Peyer's patch (tissue), 4 donors: ENCODE results near the gene FCN1. TPM values are rescaled to one million over a fixed set of nuclear protein-coding genes. Genes with fewer than 3 reads are reported as not detected.
A peak's percentile ranks its signal among the peaks of the same experiment; 100 is the strongest.

Source experiments
- DNase-seq, 3 donors: peaks; one replicate each; pipeline ENCODE4 v3.0.0-alpha.2; 2017 to 2019
- H3K27ac ChIP-seq, 4 donors: fragments of 200-600 bp; sonication (generic); one replicate each; pipeline ENCODE4 v1.5.1; 2016 to 2019
- H3K27me3 ChIP-seq, 2 donors: fragments of 200-600 bp; sonication (generic); one replicate each; pipeline ENCODE4 v1.5.1; 2019
- H3K36me3 ChIP-seq, 3 donors: fragments of 200-600 bp; sonication (generic); one replicate each; pipeline ENCODE4 v1.5.1; 2016 to 2019
- H3K4me1 ChIP-seq, 4 donors: fragments of 200-600 bp; sonication (generic); one replicate each; pipeline ENCODE4 v1.5.1; 2016 to 2019
- H3K4me3 ChIP-seq, 4 donors: fragments of 200-600 bp; sonication (generic); 1 replicate in 3 of 4; 2 replicates in 1 of 4; pipeline ENCODE4 v1.5.1; 2016 to 2019; ENCODE audit warnings: mild to moderate bottlenecking in 1 of 4
- H3K9me3 ChIP-seq, 4 donors: fragments of 200-600 bp; sonication (generic); one replicate each; pipeline ENCODE4 v1.5.1; 2016 to 2019; ENCODE audit warnings: mild to moderate bottlenecking in 1 of 4
- POLR2A ChIP-seq, 2 donors: fragments of 450-650 bp; IDR thresholded peaks; one replicate each; pipeline ENCODE4 v1.5.1; 2017; ENCODE audit warnings: antibody characterized with exemption in 2 of 2, mild to moderate bottlenecking in 2 of 2, moderate library complexity in 2 of 2
- total RNA-seq, 4 donors: library from RNA; depleted of rRNA; stranded (reverse); fragments of >200 nt; gene quantifications; one replicate each; pipeline ENCODE4 v1.1.0, GENCODE V29; 2016
- TF ChIP-seq, protein P1 (sequence below), 6 experiments: fragments of 450-650 bp in 4 of 6; fragments of 200-600 bp in 2 of 6; sonication (generic) in 1 of 6; IDR thresholded peaks; one replicate each; pipeline ENCODE4 v1.5.1; 2017 to 2019; ENCODE audit warnings: antibody characterized with exemption in 6 of 6, mild to moderate bottlenecking in 3 of 6, moderate library complexity in 1 of 6

The FCN1 gene
- total RNA-seq, 4 donors from 2014 or later = 2.5 TPM; not detected in 3

DNA sequence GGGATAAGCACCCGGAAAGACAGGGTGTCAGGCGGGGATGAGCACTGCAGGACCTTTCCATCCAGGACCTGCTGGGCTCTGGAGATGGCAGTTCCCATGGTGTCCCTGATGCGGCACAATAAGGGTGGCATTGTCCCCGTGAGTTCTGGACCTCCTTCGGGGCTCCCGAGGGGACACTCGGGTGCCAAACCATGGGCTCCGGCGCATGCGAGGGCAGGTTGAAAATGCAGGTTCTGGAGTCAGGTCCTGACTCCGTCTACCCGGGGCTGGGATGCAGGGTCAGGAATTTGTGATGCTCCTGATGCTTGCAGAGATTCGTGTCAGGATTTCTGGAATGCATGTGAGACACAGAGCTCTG, 36.4 kb downstream of the FCN1 start:
- Histone ChIP-seq H3K9me3 (no peaks in the 10 kb centered on the region), H3K4me1 (no peaks in the 10 kb centered on the region), H3K4me3 (no peak overlapping the region), H3K36me3 (no peaks in the 10 kb centered on the region), H3K27me3 (no peaks in the 10 kb centered on the region), H3K27ac (no peak overlapping the region)
- TF ChIP-seq, protein P1, sequence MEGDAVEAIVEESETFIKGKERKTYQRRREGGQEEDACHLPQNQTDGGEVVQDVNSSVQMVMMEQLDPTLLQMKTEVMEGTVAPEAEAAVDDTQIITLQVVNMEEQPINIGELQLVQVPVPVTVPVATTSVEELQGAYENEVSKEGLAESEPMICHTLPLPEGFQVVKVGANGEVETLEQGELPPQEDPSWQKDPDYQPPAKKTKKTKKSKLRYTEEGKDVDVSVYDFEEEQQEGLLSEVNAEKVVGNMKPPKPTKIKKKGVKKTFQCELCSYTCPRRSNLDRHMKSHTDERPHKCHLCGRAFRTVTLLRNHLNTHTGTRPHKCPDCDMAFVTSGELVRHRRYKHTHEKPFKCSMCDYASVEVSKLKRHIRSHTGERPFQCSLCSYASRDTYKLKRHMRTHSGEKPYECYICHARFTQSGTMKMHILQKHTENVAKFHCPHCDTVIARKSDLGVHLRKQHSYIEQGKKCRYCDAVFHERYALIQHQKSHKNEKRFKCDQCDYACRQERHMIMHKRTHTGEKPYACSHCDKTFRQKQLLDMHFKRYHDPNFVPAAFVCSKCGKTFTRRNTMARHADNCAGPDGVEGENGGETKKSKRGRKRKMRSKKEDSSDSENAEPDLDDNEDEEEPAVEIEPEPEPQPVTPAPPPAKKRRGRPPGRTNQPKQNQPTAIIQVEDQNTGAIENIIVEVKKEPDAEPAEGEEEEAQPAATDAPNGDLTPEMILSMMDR (IDR thresholded peaks at IDR 0.05) = no peak
- no peak for TF ChIP-seq POLR2A (IDR thresholded peaks at IDR 0.05)
- no peak for DNase-seq

DNA sequence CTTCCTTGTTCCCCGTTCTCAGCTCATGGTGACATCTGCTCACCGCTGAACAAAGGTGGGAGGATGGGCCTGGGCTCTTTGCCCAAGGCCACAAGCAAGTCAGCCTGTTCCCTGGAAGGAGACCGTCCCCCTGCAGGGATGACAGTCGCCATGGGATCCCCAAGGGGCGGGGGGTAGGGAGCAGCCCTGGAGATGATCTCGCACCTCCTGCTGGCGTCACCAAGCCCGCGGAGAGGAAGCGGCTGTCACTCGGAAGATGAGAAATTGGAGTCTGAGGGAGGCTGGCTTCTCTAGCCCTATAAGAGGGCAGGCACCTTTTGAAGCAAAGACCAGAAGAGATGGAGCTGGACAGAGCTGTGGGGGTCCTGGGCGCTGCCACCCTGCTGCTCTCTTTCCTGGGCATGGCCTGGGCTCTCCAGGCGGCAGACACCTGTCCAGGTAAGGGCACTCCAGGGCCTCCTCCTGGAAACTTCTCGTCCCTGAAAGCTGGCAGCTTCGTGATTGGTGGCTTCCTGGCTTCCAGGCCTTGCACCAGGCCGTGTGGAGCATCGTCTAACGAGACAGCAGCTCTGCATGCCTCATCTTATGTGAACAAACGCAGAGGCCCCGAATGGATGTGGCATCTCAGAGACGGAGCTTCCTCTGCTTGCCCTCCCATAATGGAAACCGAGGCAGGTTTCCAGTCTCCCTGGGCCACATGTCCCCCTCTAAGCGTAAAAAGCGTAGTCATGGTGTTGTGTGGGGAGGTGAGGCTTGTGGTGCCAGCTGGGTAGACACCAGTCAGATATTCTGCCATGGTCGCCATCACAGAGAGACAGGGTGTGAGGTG, 37.0 kb downstream of the FCN1 start, which contains the start of gene FCN2:
TSS of gene FCN2 (plus strand) at position 327 of the 829 bp plus-strand sequence. CDS start at position 339, 12 bp downstream.
- DNase-seq = no peak
- TF ChIP-seq, protein P1 (IDR thresholded peaks at IDR 0.05) = no peak
- no peak for TF ChIP-seq POLR2A (IDR thresholded peaks at IDR 0.05)

DNA sequence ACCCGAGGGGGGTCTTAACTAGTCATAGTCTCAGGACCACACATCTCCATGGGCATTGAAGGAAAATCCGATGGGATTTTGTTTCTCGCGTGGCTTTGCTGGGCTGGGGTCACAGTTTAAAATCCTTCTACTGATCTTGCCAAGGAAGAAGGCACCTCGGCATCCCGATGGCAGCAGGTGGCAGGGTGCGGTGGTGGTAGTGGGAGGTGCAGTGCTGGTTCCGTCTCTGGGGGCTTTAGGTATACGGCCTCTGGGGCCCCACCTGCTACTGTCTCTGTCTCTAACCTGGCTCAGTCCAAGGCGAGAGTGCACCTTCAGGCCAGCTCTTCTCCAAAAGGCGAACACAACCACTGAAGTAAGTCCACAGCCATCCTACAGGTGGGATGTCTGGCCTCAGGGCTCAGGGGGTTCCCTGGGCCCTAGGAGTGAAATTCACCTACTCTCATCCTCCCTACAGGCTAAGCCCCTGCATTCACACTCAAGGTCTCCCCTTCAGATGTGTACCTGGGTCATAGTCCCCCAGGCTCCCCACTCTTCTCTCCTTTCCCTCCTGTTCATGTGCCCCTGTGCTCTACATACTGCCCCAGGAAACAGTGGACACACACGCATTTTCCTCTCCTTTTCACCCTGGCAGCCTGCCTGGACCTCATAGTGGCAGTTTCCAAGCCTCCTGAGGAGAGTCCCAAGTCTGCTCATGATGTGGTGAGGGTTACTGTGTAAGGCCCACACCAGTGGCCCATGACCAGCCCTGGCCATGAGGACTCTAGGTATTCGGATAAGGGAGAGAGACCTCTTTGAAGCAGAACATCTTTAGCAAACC, 37.8 kb downstream of the FCN1 start:
- H3K9me3 ChIP-seq = no peaks in the 10 kb centered on the region
- H3K36me3 ChIP-seq = no peaks in the 10 kb centered on the region
- H3K27ac ChIP-seq = no peak overlapping the region
- H3K4me1 ChIP-seq = no peaks in the 10 kb centered on the region
- H3K4me3 ChIP-seq = no peak overlapping the region
- peak in 1 of 3 donors; percentile 6 for DNase-seq
- no peaks in the 10 kb centered on the region for H3K27me3 ChIP-seq
- TF ChIP-seq POLR2A (IDR thresholded peaks at IDR 0.05) = no peak
- TF ChIP-seq, protein P1 (IDR thresholded peaks at IDR 0.05) = no peak

More for the DNA sequence above, 37.0 kb downstream of the FCN1 start, which contains the start of gene FCN2:
- H3K36me3 ChIP-seq = no peaks in the 10 kb centered on the region
- H3K27me3 ChIP-seq = no peaks in the 10 kb centered on the region
- no peaks in the 10 kb centered on the region for H3K9me3 ChIP-seq
- no peaks in the 10 kb centered on the region for H3K4me1 ChIP-seq
- no peak within 1 kb of the TSS for H3K4me3 ChIP-seq
- no peak within 1 kb of the TSS for H3K27ac ChIP-seq

DNA sequence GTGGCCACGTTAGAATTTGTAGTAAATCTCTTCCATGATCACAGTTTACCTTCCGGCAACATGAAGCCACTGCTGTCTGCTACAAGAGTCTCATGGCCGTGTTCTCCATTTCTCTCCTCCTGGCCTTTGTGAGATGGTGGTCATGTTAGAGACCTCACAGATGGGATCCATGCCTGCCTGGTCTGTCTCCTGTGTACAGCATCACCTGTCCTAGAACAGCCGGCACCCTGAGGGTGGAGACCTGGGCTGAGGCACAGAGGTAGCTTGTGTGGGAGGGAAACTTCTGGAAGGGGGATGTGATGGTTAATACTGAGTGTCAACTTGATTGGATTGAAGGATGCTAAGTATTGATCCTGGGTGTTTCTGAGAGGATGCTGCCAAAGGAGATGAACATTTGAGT, 40.2 kb downstream of the FCN1 start:
- DNase-seq = peak in 1 of 3 donors; percentile 9
- Histone ChIP-seq H3K9me3 (no peaks in the 10 kb centered on the region), H3K36me3 (no peaks in the 10 kb centered on the region), H3K4me3 (no peak overlapping the region), H3K4me1 (no peaks in the 10 kb centered on the region), H3K27ac (no peak overlapping the region), H3K27me3 (no peaks in the 10 kb centered on the region)
- TF ChIP-seq POLR2A (IDR thresholded peaks at IDR 0.05) = no peak

DNA sequence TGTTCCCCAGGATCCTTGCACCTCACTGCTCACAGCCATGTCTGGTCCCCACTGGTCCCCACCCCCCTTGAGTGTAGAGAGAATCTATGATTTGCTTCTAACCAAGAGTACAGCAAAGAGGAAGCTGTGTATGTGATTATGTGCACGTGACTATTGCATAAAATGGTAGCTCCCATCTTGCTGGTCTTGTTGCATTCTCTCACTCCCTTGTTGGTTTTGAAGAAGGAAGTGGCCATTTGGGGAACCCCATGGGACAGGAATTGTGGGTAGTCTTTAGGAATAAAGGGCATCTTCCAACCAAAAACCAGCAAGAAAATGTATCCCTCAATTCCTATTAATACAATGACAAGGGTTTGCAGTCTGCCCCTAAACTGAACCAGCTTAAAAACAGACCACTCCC, 42.3 kb downstream of the FCN1 start:
- no peak overlapping the region for H3K27ac ChIP-seq
- TF ChIP-seq, protein P1 (IDR thresholded peaks at IDR 0.05) = no peak
- no peak for TF ChIP-seq POLR2A (IDR thresholded peaks at IDR 0.05)
- no peaks in the 10 kb centered on the region for H3K9me3 ChIP-seq
- H3K4me1 ChIP-seq = no peaks in the 10 kb centered on the region
- no peak for DNase-seq
- H3K36me3 ChIP-seq = no peaks in the 10 kb centered on the region
- no peaks in the 10 kb centered on the region for H3K27me3 ChIP-seq
- no peak overlapping the region for H3K4me3 ChIP-seq
